B cell (primary cell): ENCODE data around the gene IFT22. TPM values are rescaled to one million over a fixed set of nuclear protein-coding genes. Genes with fewer than 3 reads are reported as not detected.

ENCODE experiments used
- ATAC-seq: fragments of 200-7000 bp; cut with Tn5 transposase; one replicate; pipeline ENCODE4 v1.10.0; 2021; ENCODE audit warnings: low read depth, mild to moderate bottlenecking, moderate number of reproducible peaks, moderate library complexity
- CTCF ChIA-PET: fragments of 350-600 bp; sonication (Branson Sonifier 250); formaldehyde crosslinking; loops from one replicate; lab custom pipeline; 2021; ENCODE audit warnings: antibody characterized with exemption, inconsistent platforms; lab: Charles Lee
- POLR2A ChIA-PET: fragments of 350-600 bp; sonication (Branson Sonifier 250); formaldehyde crosslinking; loops from one replicate; lab custom pipeline; 2021; ENCODE audit warnings: antibody characterized with exemption; lab: Charles Lee
- DNase-seq: peaks from one replicate; pipeline ENCODE4 v3.0.0; 2013
- H2AFZ ChIP-seq: 2 replicates; pipeline ENCODE4 v1.6.1; 2012; ENCODE audit warnings: mild to moderate bottlenecking, low read depth, low read length; ENCODE audit not compliant: insufficient read depth, poor library complexity, severe bottlenecking
- H3K27ac ChIP-seq, 2 donors: 1 replicate in 1 of 2; 2 replicates in 1 of 2; pipeline ENCODE4 v1.5.1; 2012 to 2013; ENCODE audit warnings: low read length in 2 of 2, mild to moderate bottlenecking in 2 of 2, moderate library complexity in 1 of 2
- H3K27me3 ChIP-seq, 4 experiments: fragments of 200-600 bp in 1 of 4; sonication (generic) in 1 of 4; replicated peaks in 1 of 4; 1 replicate in 2 of 4; 2 replicates in 2 of 4; pipeline versions ENCODE4 v1.6.1 to v1.7.0; 2013 to 2016; ENCODE audit warnings: low read length in 3 of 4, mild to moderate bottlenecking in 2 of 4, mixed read lengths in 1 of 4, moderate library complexity in 1 of 4; ENCODE audit not compliant: insufficient read depth in 4 of 4, control insufficient read depth in 3 of 4; ENCODE audit errors: control extremely low read depth in 1 of 4
- H3K36me3 ChIP-seq, 2 experiments: replicated peaks in 1 of 2; 1 replicate in 1 of 2; 2 replicates in 1 of 2; pipeline versions ENCODE4 v1.6.1 to v1.7.1; 2013; ENCODE audit warnings: low read length in 1 of 2; ENCODE audit not compliant: insufficient read depth in 2 of 2, control insufficient read depth in 1 of 2; ENCODE audit errors: control extremely low read depth in 1 of 2, extremely low read depth in 1 of 2
- H3K4me1 ChIP-seq, 2 donors: fragments of 200-600 bp in 1 of 2; sonication (generic) in 1 of 2; 1 replicate in 1 of 2; 2 replicates in 1 of 2; pipeline versions ENCODE4 v1.5.1 to v1.6.1; 2013 to 2017; ENCODE audit warnings: low read length in 2 of 2; ENCODE audit not compliant: control insufficient read depth in 2 of 2, insufficient read depth in 2 of 2
- H3K4me2 ChIP-seq: replicated peaks from 2 replicates; pipeline ENCODE3; 2012; ENCODE audit warnings: mild to moderate bottlenecking, low read depth, low read length; ENCODE audit not compliant: poor library complexity, severe bottlenecking
- H3K4me3 ChIP-seq, 5 experiments: fragments of 200-600 bp in 1 of 5; sonication (generic) in 1 of 5; 1 replicate in 3 of 5; 2 replicates in 2 of 5; pipeline versions ENCODE4 v1.5.1 to v1.7.0; 2011 to 2016; ENCODE audit warnings: low read length in 4 of 5, mild to moderate bottlenecking in 4 of 5, low read depth in 2 of 5, control low read depth in 1 of 5, moderate library complexity in 1 of 5; ENCODE audit not compliant: insufficient read depth in 1 of 5; ENCODE audit errors: control extremely low read depth in 1 of 5, extremely low read depth in 1 of 5
- H3K79me2 ChIP-seq: fragments of 200-600 bp; sonication (generic); one replicate; pipeline ENCODE4 v1.6.0; 2016; ENCODE audit warnings: low read length; ENCODE audit not compliant: control insufficient read depth, insufficient read depth
- H3K9ac ChIP-seq: fragments of 200-600 bp; sonication (generic); 2 replicates; pipeline ENCODE4 v1.6.1; 2017; ENCODE audit warnings: mild to moderate bottlenecking, low read length, moderate library complexity
- H3K9me3 ChIP-seq, 3 donors: one replicate each; pipeline versions ENCODE4 v1.6.1 to v1.7.1; 2013; ENCODE audit warnings: low read length in 2 of 3; ENCODE audit not compliant: control insufficient read depth in 2 of 3, insufficient read depth in 1 of 3; ENCODE audit errors: control extremely low read depth in 1 of 3
- H4K20me1 ChIP-seq: 2 replicates; pipeline ENCODE4 v1.6.0; 2012; ENCODE audit warnings: mild to moderate bottlenecking, low read length; ENCODE audit not compliant: insufficient read depth, control insufficient read depth, poor library complexity, severe bottlenecking
- H3K27ac Mint-ChIP-seq: one replicate; pipeline ENCODE4 v1.8.0; 2021; ENCODE audit warnings: mixed read lengths
- H3K27me3 Mint-ChIP-seq: one replicate; pipeline ENCODE4 v1.8.0; 2021; ENCODE audit warnings: mixed read lengths
- H3K4me1 Mint-ChIP-seq: one replicate; pipeline ENCODE4 v1.8.0; 2021; ENCODE audit warnings: mixed read lengths
- H3K4me3 Mint-ChIP-seq: one replicate; pipeline ENCODE4 v1.8.0; 2021; ENCODE audit warnings: mixed read lengths
- H3K9me3 Mint-ChIP-seq: one replicate; pipeline ENCODE4 v1.8.0; 2022; ENCODE audit warnings: mixed read lengths; ENCODE audit not compliant: insufficient read depth
- CTCF ChIP-seq: fragments of 200-600 bp; IDR thresholded peaks from one replicate; pipeline ENCODE4 v1.8.0; 2022; ENCODE audit warnings: antibody characterized with exemption, mild to moderate bottlenecking
- EZH2 ChIP-seq: IDR thresholded peaks from 2 replicates; pipeline ENCODE4 v1.6.1; 2012; ENCODE audit warnings: borderline replicate concordance, low read depth, mild to moderate bottlenecking, moderate library complexity, low read length; ENCODE audit not compliant: insufficient read depth, poor library complexity, severe bottlenecking
- WGBS: methylation state at CpG from one replicate; pipeline ENCODE4 v1.1.5; 2013; ENCODE audit warnings: missing lambda C conversion rate; ENCODE audit not compliant: insufficient coverage; 5-methylcytosine and 5-hydroxymethylcytosine counted together
- intact Hi-C: fragments of 100-400 bp; cut with micrococcal nuclease; formaldehyde crosslinking; loops from one replicate; pipeline ENCODE4 v1.10.0; 2022
- polyA minus RNA-seq: library from RNA; depleted of rRNA, polyadenylated mRNA; stranded (reverse); fragments of >200 nt; gene quantifications from 2 replicates; pipeline ENCODE4 v1.2.3, GENCODE V29; 2012
- polyA plus RNA-seq: library from polyadenylated mRNA; depleted of rRNA; stranded (reverse); fragments of >200 nt; gene quantifications from 2 replicates; pipeline ENCODE4 v1.2.3, GENCODE V29; 2012
- total RNA-seq, 2 donors: library from RNA; stranded (reverse); fragments of 120-200 nt in 1 of 2; gene quantifications; 1 replicate in 1 of 2; 2 replicates in 1 of 2; pipeline versions ENCODE4 v1.2.3 to v1.2.4, GENCODE V29; 2013 to 2022

Gene IFT22
- 7.3 and 10.3 TPM in 2 replicates for total RNA-seq
- total RNA-seq (2013), result 8.9 TPM
- 3.8 and 5.2 TPM in 2 replicates for polyA plus RNA-seq
- 4.8 and 6.0 TPM in 2 replicates for polyA minus RNA-seq

DNA sequence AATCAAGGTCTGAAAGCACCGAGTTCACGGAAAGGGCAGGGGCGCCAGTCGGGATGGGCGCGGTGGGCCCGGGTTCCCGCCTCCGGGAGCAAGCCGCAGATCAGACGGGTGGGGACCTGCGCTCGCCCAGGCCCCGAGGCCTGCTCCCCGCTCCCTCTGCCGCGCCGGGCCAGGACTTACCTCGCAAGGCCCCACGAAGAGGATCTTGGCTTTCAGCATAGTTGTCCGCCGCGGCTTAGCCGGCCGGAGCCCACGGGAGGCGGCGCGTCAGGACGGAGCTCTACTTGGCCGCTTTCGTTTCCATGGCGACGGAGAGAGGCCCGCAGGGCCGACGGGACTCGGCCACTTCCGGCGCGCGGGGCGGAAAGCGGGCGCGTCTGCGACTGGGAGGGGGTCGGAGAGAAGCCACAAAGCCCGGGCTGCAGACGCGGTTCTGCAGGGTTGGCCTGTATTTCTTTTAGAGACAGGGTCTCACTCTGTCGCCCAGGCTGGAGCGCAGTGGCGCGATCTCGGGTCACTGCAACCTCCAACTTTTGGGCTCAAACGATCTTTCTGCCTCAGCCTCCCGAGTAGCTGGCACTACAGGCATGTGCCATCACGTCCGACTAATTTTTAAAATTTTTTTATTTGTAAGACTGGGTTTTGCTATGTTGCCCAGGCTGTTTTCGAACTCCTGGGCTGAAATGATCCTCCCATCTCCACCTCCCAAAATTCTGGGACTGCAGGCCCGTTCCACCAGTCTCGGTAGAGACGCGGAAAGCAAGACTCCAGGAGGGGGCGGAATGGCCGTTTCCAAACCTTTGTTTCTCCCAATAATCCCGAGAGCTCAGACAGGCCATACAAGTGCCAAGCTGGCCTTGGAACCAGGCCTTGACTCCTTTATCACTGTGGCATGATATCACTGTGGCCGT lies at the start of gene IFT22:
IFT22 (minus strand) TSS at position 322 of the 911 bp plus-strand sequence; CDS start at position 219, 103 bp downstream.
- peak within 1 kb of the TSS; percentile 68 to 91 (median 82) for H3K4me3 ChIP-seq

More for the DNA sequence above, at the start of gene IFT22:
- DNase-seq (peak; percentile 93), ATAC-seq (peak; percentile 97)
- no peaks in the 10 kb centered on the region for H3K9me3 Mint-ChIP-seq
- Histone ChIP-seq H2AFZ (peak within 1 kb of the TSS; percentile 100), H3K27ac (peak within 1 kb of the TSS; percentile 22 to 89), H3K9me3 (no peaks in the 10 kb centered on the region), H4K20me1 (no peaks in the 10 kb centered on the region), H3K9ac (peak within 1 kb of the TSS; percentile 98), H3K4me1 (peaks cover 13 to 16% of the 10 kb centered on the region in 2 donors), H3K27me3 (no peaks in the 10 kb centered on the region), H3K36me3 (peaks cover 0 to 2% of the 10 kb centered on the region in 2 experiments), H3K79me2 (peaks cover 10% of the 10 kb centered on the region), H3K4me2 (peak within 1 kb of the TSS; percentile 99)
- peak within 1 kb of the TSS; percentile 95 for H3K4me3 Mint-ChIP-seq
- H3K4me1 Mint-ChIP-seq, result peaks cover 16% of the 10 kb centered on the region
- H3K27me3 Mint-ChIP-seq, result no peaks in the 10 kb centered on the region
- ChIA-PET CTCF (interaction anchor here (0.7 to 1.4 kb wide), 6 partner anchors 9 to 187 kb away, joined by 3 to 5 read pairs (median 3); no protein-coding TSS in a partner anchor), POLR2A (interaction anchor here (0.6 to 1.4 kb wide), 2 partner anchors 77 to 1345 kb away, joined by 3 to 4 read pairs; partner anchors contain the start of gene FIS1)
- intact Hi-C loops, result loop anchor here (1.0 to 2.0 kb wide), 3 partner anchors 69 to 177 kb away; partner anchors contain the start of gene FIS1
- WGBS, result 3% methylated on average over 65 of the region's 69 CpGs
- peak within 1 kb of the TSS; percentile 93 for H3K27ac Mint-ChIP-seq
- TF ChIP-seq CTCF, result no peak
- no peak for TF ChIP-seq EZH2
